ENCODE data around the gene C8A. TPM values are rescaled to one million over a fixed set of nuclear protein-coding genes. Genes with fewer than 3 reads are reported as not detected.

Gene C8A
- total RNA-seq, 3 donors from 2014 or later (not counting 1 experiment from before 2014, with no cell fraction given): not detected

DNA sequence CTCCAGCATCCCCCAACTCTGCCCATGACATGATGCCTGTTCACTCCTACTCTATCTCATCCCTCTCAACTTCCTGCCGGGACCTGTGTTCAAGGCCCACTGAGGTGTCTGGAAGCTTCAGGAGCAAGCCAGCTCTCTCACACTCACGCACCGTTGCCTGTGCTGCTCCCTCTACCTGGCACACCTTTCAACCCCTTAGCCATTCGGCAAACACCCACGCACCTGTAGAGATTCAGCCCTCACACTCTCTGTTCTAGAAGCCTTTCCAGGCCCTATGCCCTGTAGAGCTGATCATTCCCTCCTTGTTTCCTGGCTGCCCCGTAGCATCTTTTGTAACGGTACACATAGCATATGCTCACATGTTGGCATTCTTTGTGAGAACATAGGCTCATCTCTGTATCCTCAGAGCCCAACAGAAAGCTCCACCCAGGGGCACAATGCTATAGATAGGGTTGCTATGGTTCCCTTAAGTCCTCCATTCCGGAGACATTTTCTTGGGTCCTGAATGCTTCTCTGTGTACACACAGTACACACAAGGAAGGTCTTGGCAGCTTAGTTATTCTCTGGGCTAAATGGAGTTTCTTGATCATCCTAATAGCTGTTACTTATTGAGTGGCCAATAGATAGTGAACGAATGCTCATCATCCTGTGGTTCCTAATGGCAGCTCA, 109.9 kb downstream of the C8A start:
- Mint-ChIP-seq H3K27me3 (ENCODE audit: low read depth in 2 of 2) (peaks cover 0 to 7% of the 10 kb centered on the region in 2 donors), H3K4me3 (no peak overlapping the region), H3K27ac (no peak overlapping the region), H3K4me1 (peaks cover 0 to 11% of the 10 kb centered on the region in 2 donors), H3K36me3 (no peaks in the 10 kb centered on the region), H3K9me3 (no peaks in the 10 kb centered on the region)
- intact Hi-C loops (cut with micrococcal nuclease): no loop called here
- 88% methylated on average over 9 of the region's 9 CpGs for WGBS (ENCODE audit: insufficient coverage)
- H3K4me3 ChIP-seq (ENCODE audit: low read length): no peak overlapping the region
- TF ChIP-seq, protein P1, sequence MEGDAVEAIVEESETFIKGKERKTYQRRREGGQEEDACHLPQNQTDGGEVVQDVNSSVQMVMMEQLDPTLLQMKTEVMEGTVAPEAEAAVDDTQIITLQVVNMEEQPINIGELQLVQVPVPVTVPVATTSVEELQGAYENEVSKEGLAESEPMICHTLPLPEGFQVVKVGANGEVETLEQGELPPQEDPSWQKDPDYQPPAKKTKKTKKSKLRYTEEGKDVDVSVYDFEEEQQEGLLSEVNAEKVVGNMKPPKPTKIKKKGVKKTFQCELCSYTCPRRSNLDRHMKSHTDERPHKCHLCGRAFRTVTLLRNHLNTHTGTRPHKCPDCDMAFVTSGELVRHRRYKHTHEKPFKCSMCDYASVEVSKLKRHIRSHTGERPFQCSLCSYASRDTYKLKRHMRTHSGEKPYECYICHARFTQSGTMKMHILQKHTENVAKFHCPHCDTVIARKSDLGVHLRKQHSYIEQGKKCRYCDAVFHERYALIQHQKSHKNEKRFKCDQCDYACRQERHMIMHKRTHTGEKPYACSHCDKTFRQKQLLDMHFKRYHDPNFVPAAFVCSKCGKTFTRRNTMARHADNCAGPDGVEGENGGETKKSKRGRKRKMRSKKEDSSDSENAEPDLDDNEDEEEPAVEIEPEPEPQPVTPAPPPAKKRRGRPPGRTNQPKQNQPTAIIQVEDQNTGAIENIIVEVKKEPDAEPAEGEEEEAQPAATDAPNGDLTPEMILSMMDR (IDR thresholded peaks at IDR 0.05): no peak
- no peak overlapping the region for H3K27ac ChIP-seq (ENCODE audit: low read length)
- H3K9me3 ChIP-seq (ENCODE audit: control insufficient read depth, insufficient read depth, low read length): no peaks in the 10 kb centered on the region
- ATAC-seq (no peak), DNase-seq (no peak)
- H3K27me3 ChIP-seq (ENCODE audit: control insufficient read depth, insufficient read depth, low read length): no peaks in the 10 kb centered on the region
- H3K4me1 ChIP-seq (ENCODE audit: control insufficient read depth, insufficient read depth, low read length): no peaks in the 10 kb centered on the region
- no peaks in the 10 kb centered on the region for H3K36me3 ChIP-seq (ENCODE audit: control insufficient read depth, insufficient read depth, low read length)

GRCh38 chr1:56965191-56965590, 110.6 kb downstream of the C8A start:
- no peaks in the 10 kb centered on the region for H3K9me3 Mint-ChIP-seq
- TF ChIP-seq, protein P1 (IDR thresholded peaks at IDR 0.05): no peak
- ATAC-seq: no peak
- intact Hi-C loops (cut with micrococcal nuclease): no loop called here
- no peaks in the 10 kb centered on the region for H3K36me3 Mint-ChIP-seq
- DNase-seq: no peak
- Histone ChIP-seq H3K36me3 (ENCODE audit: control insufficient read depth, insufficient read depth, low read length) (no peaks in the 10 kb centered on the region), H3K27me3 (ENCODE audit: control insufficient read depth, insufficient read depth, low read length) (no peaks in the 10 kb centered on the region), H3K9me3 (ENCODE audit: control insufficient read depth, insufficient read depth, low read length) (no peaks in the 10 kb centered on the region), H3K27ac (ENCODE audit: low read length) (no peak overlapping the region), H3K4me3 (ENCODE audit: low read length) (no peak overlapping the region), H3K4me1 (ENCODE audit: control insufficient read depth, insufficient read depth, low read length) (no peaks in the 10 kb centered on the region)
- WGBS (ENCODE audit: insufficient coverage): 89% methylated on average over 3 of the region's 3 CpGs
- peaks cover 0 to 11% of the 10 kb centered on the region in 2 donors for H3K4me1 Mint-ChIP-seq
- H3K27me3 Mint-ChIP-seq (ENCODE audit: low read depth in 2 of 2): peaks cover 0 to 7% of the 10 kb centered on the region in 2 donors
- no peak overlapping the region for H3K27ac Mint-ChIP-seq
- H3K4me3 Mint-ChIP-seq: no peak overlapping the region

GRCh38 chr1:56965916-56966697, 111.5 kb downstream of the C8A start, which contains the start of gene C8B:
C8B (minus strand) TSS chr1:56966015; CDS start chr1:56965948, 67 bp downstream.
- Histone ChIP-seq H3K4me3 (ENCODE audit: low read length) (no peak within 1 kb of the TSS), H3K27ac (ENCODE audit: low read length) (no peak within 1 kb of the TSS), H3K9me3 (ENCODE audit: control insufficient read depth, insufficient read depth, low read length) (no peaks in the 10 kb centered on the region), H3K4me1 (ENCODE audit: control insufficient read depth, insufficient read depth, low read length) (no peaks in the 10 kb centered on the region), H3K27me3 (ENCODE audit: control insufficient read depth, insufficient read depth, low read length) (no peaks in the 10 kb centered on the region), H3K36me3 (ENCODE audit: control insufficient read depth, insufficient read depth, low read length) (no peaks in the 10 kb centered on the region)
- intact Hi-C loops (cut with micrococcal nuclease): no loop called here
- Mint-ChIP-seq H3K4me1 (peaks cover 0 to 11% of the 10 kb centered on the region in 2 donors), H3K27ac (no peak within 1 kb of the TSS), H3K9me3 (no peaks in the 10 kb centered on the region), H3K27me3 (ENCODE audit: low read depth in 2 of 2) (peaks cover 0 to 7% of the 10 kb centered on the region in 2 donors), H3K36me3 (no peaks in the 10 kb centered on the region), H3K4me3 (no peak within 1 kb of the TSS)
- TF ChIP-seq, protein P1 (IDR thresholded peaks at IDR 0.05): no peak
- DNase-seq (no peak), ATAC-seq (no peak)
- WGBS (ENCODE audit: insufficient coverage): 75% methylated on average over 3 of the region's 3 CpGs
